Measurements from ENCODE around the gene FBXO42. TPM values are rescaled to one million over a fixed set of nuclear protein-coding genes. Genes with fewer than 3 reads are reported as not detected.

FBXO42 gene
- total RNA-seq, 1 experiment from 2014 or later = 11.3 TPM

DNA sequence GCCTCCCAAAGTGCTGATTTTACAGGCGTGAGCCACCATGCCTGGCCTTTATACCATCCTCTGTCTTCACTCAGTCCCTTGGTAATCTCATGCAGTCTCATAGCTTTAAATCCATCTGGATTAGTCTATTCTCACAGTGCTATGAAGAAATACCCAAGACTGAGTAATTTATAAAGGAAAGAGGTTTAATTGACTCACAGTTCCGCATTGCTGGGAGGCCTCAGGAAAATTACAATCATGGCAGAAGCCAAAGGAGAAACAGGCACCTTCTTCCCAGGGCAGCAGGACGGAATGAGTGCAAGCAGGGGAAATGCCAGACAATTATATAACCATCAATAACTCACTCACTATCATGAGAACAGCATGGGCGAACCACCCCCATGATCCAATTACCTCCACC is 66.2 kb downstream of the FBXO42 start:
- H3K4me3 Mint-ChIP-seq (ENCODE audit: unreplicated experiment) = no peak overlapping the region
- TF ChIP-seq CTCF (IDR thresholded peaks at IDR 0.05; ENCODE audit: insufficient read depth in 1 of 2, low read depth in 1 of 2, low read length in 1 of 2, severe bottlenecking in 1 of 2, unreplicated experiment in 1 of 2) = no peak
- Histone ChIP-seq H3K4me1 (no peaks in the 10 kb centered on the region), H3K27me3 (replicated peaks; ENCODE audit: control insufficient read depth, insufficient read depth, low read length) (no peaks in the 10 kb centered on the region), H3K36me3 (ENCODE audit: control insufficient read depth, insufficient read depth, low read length) (no peaks in the 10 kb centered on the region), H3K9me3 (no peaks in the 10 kb centered on the region), H3K4me3 (ENCODE audit: low read depth, low read length) (no peak overlapping the region)
- peaks cover 21% of the 10 kb centered on the region for H3K36me3 Mint-ChIP-seq (ENCODE audit: insufficient read depth, unreplicated experiment)
- ChIA-PET CTCF (no interaction called here), POLR2A (no interaction called here)
- H3K9me3 Mint-ChIP-seq (ENCODE audit: unreplicated experiment) = no peaks in the 10 kb centered on the region
- no peaks in the 10 kb centered on the region for H3K4me1 Mint-ChIP-seq (ENCODE audit: low read depth, unreplicated experiment)
- intact Hi-C loops (cut with micrococcal nuclease; ENCODE audit: unreplicated experiment) = no loop called here
- H3K27me3 Mint-ChIP-seq (ENCODE audit: insufficient read depth, unreplicated experiment) = no peaks in the 10 kb centered on the region
- no TSS peak for BruUV-seq (replicated peaks)
- H3K27ac Mint-ChIP-seq (ENCODE audit: unreplicated experiment) = no peak overlapping the region
- no peak for DNase-seq

- POLR2A ChIA-PET = no interaction called here
- no TSS peak for BruUV-seq (replicated peaks)
- H3K27ac Mint-ChIP-seq (ENCODE audit: unreplicated experiment) = no peak overlapping the region
These were observed 70.5 kb downstream of the FBXO42 start for GRCh38 chr1:16281765-16282164.

DNA sequence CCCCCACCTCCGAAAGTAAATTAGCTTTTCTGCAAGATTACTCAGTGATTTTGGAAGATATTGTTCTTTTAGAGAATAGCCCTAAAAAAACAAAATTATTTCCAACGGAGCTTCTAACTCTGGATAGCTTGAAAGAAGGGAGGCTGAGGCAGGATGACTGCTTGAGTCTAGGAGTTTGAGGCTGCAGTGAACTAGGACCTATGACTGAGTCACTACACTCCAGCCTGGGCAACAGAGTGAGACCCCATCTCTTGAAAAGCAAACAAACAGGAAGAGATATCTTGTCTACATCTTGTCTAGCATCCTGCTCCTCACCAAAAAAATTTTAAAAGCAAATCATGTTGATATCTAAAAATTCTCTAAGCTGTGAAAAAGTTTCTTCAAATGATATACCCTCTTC is 73.1 kb downstream of the FBXO42 start:
- H3K4me1 Mint-ChIP-seq (ENCODE audit: low read depth, unreplicated experiment) = no peaks in the 10 kb centered on the region
- no TSS peak for BruUV-seq (replicated peaks)

More at GRCh38 chr1:16281765-16282164, 70.5 kb downstream of the FBXO42 start:
- no peak for TF ChIP-seq CTCF (IDR thresholded peaks at IDR 0.05; ENCODE audit: insufficient read depth in 1 of 2, low read depth in 1 of 2, low read length in 1 of 2, severe bottlenecking in 1 of 2, unreplicated experiment in 1 of 2)
- CTCF ChIA-PET = no interaction called here
- no peaks in the 10 kb centered on the region for H3K9me3 ChIP-seq
- Mint-ChIP-seq H3K4me1 (ENCODE audit: low read depth, unreplicated experiment) (no peaks in the 10 kb centered on the region), H3K27me3 (ENCODE audit: insufficient read depth, unreplicated experiment) (no peaks in the 10 kb centered on the region), H3K9me3 (ENCODE audit: unreplicated experiment) (no peaks in the 10 kb centered on the region), H3K4me3 (ENCODE audit: unreplicated experiment) (no peak overlapping the region), H3K36me3 (ENCODE audit: insufficient read depth, unreplicated experiment) (peaks cover 8% of the 10 kb centered on the region)
- H3K4me1 ChIP-seq = no peaks in the 10 kb centered on the region
- no peak for DNase-seq
- no peaks in the 10 kb centered on the region for H3K27me3 ChIP-seq (replicated peaks; ENCODE audit: control insufficient read depth, insufficient read depth, low read length)
- no peak overlapping the region for H3K4me3 ChIP-seq (ENCODE audit: low read depth, low read length)
- H3K36me3 ChIP-seq (ENCODE audit: control insufficient read depth, insufficient read depth, low read length) = no peaks in the 10 kb centered on the region
- intact Hi-C loops (cut with micrococcal nuclease; ENCODE audit: unreplicated experiment) = no loop called here

More for the DNA sequence above, 73.1 kb downstream of the FBXO42 start:
- no peak overlapping the region for H3K4me3 Mint-ChIP-seq (ENCODE audit: unreplicated experiment)
- no peak overlapping the region for H3K4me3 ChIP-seq (ENCODE audit: low read depth, low read length)
- H3K36me3 ChIP-seq (ENCODE audit: control insufficient read depth, insufficient read depth, low read length) = no peaks in the 10 kb centered on the region
- POLR2A ChIA-PET = no interaction called here
- H3K9me3 ChIP-seq = no peaks in the 10 kb centered on the region
- no peak for TF ChIP-seq CTCF (IDR thresholded peaks at IDR 0.05; ENCODE audit: insufficient read depth in 1 of 2, low read depth in 1 of 2, low read length in 1 of 2, severe bottlenecking in 1 of 2, unreplicated experiment in 1 of 2)
- H3K9me3 Mint-ChIP-seq (ENCODE audit: unreplicated experiment) = no peaks in the 10 kb centered on the region
- CTCF ChIA-PET = no interaction called here
- DNase-seq = no peak
- H3K4me1 ChIP-seq = no peaks in the 10 kb centered on the region
- no peaks in the 10 kb centered on the region for H3K27me3 Mint-ChIP-seq (ENCODE audit: insufficient read depth, unreplicated experiment)
- H3K27me3 ChIP-seq (replicated peaks; ENCODE audit: control insufficient read depth, insufficient read depth, low read length) = no peaks in the 10 kb centered on the region
- intact Hi-C loops (cut with micrococcal nuclease; ENCODE audit: unreplicated experiment) = no loop called here
- no peak overlapping the region for H3K27ac Mint-ChIP-seq (ENCODE audit: unreplicated experiment)
- H3K36me3 Mint-ChIP-seq (ENCODE audit: insufficient read depth, unreplicated experiment) = peaks cover 13% of the 10 kb centered on the region

Measured in Caco-2 (cell line).